Natural killer cell (primary cell): Measurements from ENCODE around the gene ANGEL1. TPM values are rescaled to one million over a fixed set of nuclear protein-coding genes. Genes with fewer than 3 reads are reported as not detected.

Experiments used
- ATAC-seq, 3 donors: fragments of 150-1000 bp in 2 of 3; fragments of 200-7000 bp in 1 of 3; cut with Tn5 transposase; 1 replicate in 1 of 3; 2 replicates in 2 of 3; pipeline ENCODE4 v1.10.0; 2021; ENCODE audit warnings: mild to moderate bottlenecking in 2 of 3, moderate library complexity in 2 of 3
- DNase-seq, 2 donors: peaks; one replicate each; pipeline versions ENCODE4 v3.0.0 to v3.0.0-alpha.2; 2013 to 2021; ENCODE audit warnings: mixed read lengths in 1 of 2
- H3K27ac ChIP-seq: one replicate; pipeline ENCODE4 v1.5.1; 2013; ENCODE audit warnings: mild to moderate bottlenecking, low read length
- H3K27me3 ChIP-seq: one replicate; pipeline ENCODE4 v1.6.1; 2013; ENCODE audit warnings: low read length; ENCODE audit not compliant: control insufficient read depth, insufficient read depth
- H3K36me3 ChIP-seq: one replicate; pipeline ENCODE4 v1.6.1; 2013; ENCODE audit warnings: low read length; ENCODE audit not compliant: control insufficient read depth, insufficient read depth
- H3K4me1 ChIP-seq: one replicate; pipeline ENCODE4 v1.6.1; 2013; ENCODE audit warnings: low read length; ENCODE audit not compliant: control insufficient read depth, insufficient read depth
- H3K4me3 ChIP-seq: one replicate; pipeline ENCODE4 v1.5.1; 2013; ENCODE audit warnings: low read length
- H3K9me3 ChIP-seq: one replicate; pipeline ENCODE4 v1.6.1; 2013; ENCODE audit warnings: low read length; ENCODE audit not compliant: control insufficient read depth, insufficient read depth
- H3K27ac Mint-ChIP-seq, 2 donors: one replicate each; pipeline ENCODE4 v1.8.0; 2022; ENCODE audit warnings: mild to moderate bottlenecking in 2 of 2, mixed read lengths in 2 of 2, moderate library complexity in 1 of 2
- H3K27me3 Mint-ChIP-seq, 2 donors: one replicate each; pipeline ENCODE4 v1.8.0; 2022; ENCODE audit warnings: low read depth in 2 of 2, mixed read lengths in 2 of 2
- H3K36me3 Mint-ChIP-seq: one replicate; pipeline ENCODE4 v1.8.0; 2022; ENCODE audit warnings: mixed read lengths
- H3K4me1 Mint-ChIP-seq, 2 donors: one replicate each; pipeline ENCODE4 v1.8.0; 2022; ENCODE audit warnings: mixed read lengths in 2 of 2
- H3K4me3 Mint-ChIP-seq: one replicate; pipeline ENCODE4 v1.8.0; 2022; ENCODE audit warnings: mild to moderate bottlenecking, moderate library complexity, mixed read lengths
- H3K9me3 Mint-ChIP-seq, 2 donors: one replicate each; pipeline ENCODE4 v1.8.0; 2022; ENCODE audit warnings: mixed read lengths in 2 of 2
- WGBS: methylation state at CpG from one replicate; pipeline ENCODE4 v1.1.7; 2013; ENCODE audit warnings: missing lambda C conversion rate; ENCODE audit not compliant: insufficient coverage; 5-methylcytosine and 5-hydroxymethylcytosine counted together
- intact Hi-C: fragments of 100-400 bp; cut with micrococcal nuclease; formaldehyde crosslinking; loops from one replicate; pipeline ENCODE4 v1.14.2; 2022
- total RNA-seq, 4 donors: library from RNA; stranded (reverse); fragments of 120-200 nt in 1 of 4; gene quantifications; one replicate each; pipeline versions ENCODE4 v1.2.3 to v1.2.4, GENCODE V29; 2013 to 2022
- TF ChIP-seq, protein P1 (sequence below): fragments of 200-600 bp; IDR thresholded peaks from one replicate; pipeline ENCODE4 v1.8.0; 2022; ENCODE audit warnings: antibody characterized with exemption

ANGEL1 gene
- total RNA-seq, 3 donors from 2014 or later (not counting 1 experiment from before 2014, with no cell fraction given), result 12.2 to 20.2 (median 17.2) TPM

DNA sequence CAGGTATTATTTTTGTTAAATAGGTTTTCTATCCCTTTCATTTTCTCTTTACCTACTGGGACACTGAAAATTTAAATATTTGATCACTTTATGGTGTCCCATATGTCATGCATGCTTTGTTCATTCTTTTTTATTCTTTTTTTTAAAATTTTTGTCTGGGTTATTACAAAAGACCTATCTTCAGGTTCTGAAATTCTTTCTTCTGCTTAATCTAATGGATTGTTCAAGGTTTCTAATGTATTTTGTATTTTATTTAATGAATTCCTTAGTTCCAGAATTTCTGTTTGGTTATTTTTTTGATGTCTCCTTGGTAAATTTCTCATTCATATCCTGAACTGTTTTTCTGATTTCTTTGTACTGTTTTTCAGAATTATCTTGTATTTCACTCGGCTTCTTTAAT is 71.6 kb downstream of the ANGEL1 start:
- ATAC-seq (no peak), DNase-seq (no peak)
- H3K4me3 ChIP-seq, result no peak overlapping the region
- TF ChIP-seq, protein P1, sequence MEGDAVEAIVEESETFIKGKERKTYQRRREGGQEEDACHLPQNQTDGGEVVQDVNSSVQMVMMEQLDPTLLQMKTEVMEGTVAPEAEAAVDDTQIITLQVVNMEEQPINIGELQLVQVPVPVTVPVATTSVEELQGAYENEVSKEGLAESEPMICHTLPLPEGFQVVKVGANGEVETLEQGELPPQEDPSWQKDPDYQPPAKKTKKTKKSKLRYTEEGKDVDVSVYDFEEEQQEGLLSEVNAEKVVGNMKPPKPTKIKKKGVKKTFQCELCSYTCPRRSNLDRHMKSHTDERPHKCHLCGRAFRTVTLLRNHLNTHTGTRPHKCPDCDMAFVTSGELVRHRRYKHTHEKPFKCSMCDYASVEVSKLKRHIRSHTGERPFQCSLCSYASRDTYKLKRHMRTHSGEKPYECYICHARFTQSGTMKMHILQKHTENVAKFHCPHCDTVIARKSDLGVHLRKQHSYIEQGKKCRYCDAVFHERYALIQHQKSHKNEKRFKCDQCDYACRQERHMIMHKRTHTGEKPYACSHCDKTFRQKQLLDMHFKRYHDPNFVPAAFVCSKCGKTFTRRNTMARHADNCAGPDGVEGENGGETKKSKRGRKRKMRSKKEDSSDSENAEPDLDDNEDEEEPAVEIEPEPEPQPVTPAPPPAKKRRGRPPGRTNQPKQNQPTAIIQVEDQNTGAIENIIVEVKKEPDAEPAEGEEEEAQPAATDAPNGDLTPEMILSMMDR, result no peak
- no peaks in the 10 kb centered on the region for H3K4me1 ChIP-seq
- H3K36me3 ChIP-seq, result no peaks in the 10 kb centered on the region
- peaks cover 6% of the 10 kb centered on the region for H3K27me3 ChIP-seq
- H3K27ac ChIP-seq, result no peak overlapping the region
- Mint-ChIP-seq H3K27me3 (peaks cover 22 to 56% of the 10 kb centered on the region in 2 donors), H3K9me3 (peaks cover 4 to 7% of the 10 kb centered on the region in 2 donors), H3K36me3 (peaks cover 26% of the 10 kb centered on the region), H3K4me3 (no peak overlapping the region), H3K4me1 (no peaks in the 10 kb centered on the region), H3K27ac (no peak overlapping the region)
- WGBS, result 88% methylated on average over 1 of the region's 1 CpG
- H3K9me3 ChIP-seq, result no peaks in the 10 kb centered on the region
- intact Hi-C loops, result no loop called here

Other genes starting within 250 kb of the ANGEL1 start
- 10 to 100 TPM in 2 of 3 donors, 1 to 10 TPM in 1; 9.5 to 15.0 (median 13.5) TPM for gene VASH1, start 51.4 kb downstream of the ANGEL1 start, total RNA-seq
- not detected for gene LRRC74A, start 13.5 kb upstream of the ANGEL1 start, total RNA-seq
- 10 to 100 TPM; 39.3 to 46.5 (median 46.3) TPM for gene IRF2BPL, start 215.8 kb upstream of the ANGEL1 start, total RNA-seq